Measurements from ENCODE around the gene TBC1D10A.

TBC1D10A gene

DNA sequence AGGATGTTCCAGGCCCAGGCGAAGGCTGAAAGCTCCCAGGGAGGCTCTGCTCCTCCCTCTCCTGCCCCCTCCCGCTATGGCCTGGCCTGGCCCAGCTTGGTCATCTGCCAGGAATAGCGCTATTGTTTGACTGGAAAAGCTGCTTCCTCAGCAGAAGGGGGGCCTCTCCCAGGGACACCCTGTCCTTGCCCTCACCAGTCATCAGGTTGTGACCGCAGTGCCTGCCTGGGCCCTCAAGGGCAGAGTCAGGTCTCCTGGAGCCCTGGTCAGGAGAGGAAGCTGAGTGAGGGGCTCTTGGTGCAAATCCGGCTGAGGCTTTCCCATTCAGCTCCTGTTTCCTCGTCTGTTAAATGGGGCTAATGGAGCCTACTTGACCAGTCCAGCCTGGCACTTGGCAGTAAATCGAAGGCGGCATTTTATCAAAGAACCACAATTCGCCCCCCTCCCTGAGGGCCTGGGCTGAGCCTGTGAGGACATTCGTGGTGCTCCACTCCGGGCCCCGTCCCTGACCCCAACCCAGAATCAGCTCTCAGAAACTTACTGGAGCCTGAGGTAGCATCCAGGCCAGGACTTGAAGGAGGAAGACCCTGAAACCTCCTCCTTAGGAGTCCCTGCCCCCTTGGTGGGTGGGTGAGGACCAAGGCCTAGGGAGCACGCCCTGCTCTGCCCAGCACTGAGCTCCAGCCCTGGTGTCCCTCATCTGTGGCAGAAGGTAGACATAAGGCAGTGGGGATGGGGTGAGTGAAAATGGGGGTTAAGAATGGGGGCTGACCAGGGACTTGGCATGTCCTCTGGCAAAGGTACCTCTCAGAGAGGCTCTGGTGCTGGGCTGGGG, 35.5 kb downstream of the TBC1D10A start:
- H3K4me2 ChIP-seq (ENCODE audit: low read depth, low read length, poor library complexity, severe bottlenecking), result peak overlapping the region; percentile 93

DNA sequence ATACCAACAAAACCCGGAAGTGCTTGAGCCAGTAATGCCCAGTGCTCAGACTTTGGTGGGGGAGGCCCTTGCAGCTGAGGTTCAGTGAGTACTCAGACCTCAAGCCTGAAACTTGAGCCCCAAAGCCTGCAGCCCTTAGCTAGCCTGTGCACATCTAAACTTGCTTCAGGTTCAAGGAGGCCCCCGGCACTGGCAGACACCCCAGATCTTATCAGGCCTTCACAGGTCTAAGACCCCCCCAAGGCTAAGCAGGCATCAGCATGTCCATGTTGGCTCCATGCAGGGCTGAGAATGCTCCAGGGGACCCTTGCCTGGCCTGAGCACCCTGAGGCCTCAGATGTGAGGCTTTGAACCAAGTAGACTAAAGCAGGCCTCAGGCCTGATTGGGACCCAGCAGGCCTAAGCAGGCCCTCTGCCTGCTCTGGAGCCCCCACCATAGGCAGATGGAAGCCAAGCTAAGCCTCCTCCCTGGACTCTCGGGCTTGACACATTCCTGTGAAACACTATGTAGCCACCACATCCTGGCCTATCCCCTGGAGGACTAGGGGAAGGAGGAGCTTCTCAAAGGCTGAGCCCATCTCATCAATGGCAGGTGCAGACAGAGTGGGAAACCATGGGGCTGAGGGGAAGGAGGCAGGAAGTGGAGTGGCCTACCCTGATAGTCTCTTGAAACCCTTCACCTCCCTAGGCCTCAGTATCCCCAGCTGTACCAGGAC, 36.2 kb downstream of the TBC1D10A start:
- Histone ChIP-seq H3K9me3 (ENCODE audit: insufficient read depth, low read depth, low read length) (no peaks in the 10 kb centered on the region), H3K9me2 (replicated peaks; ENCODE audit: low read depth, low read length) (no peaks in the 10 kb centered on the region), H3K27me3 (ENCODE audit: insufficient read depth, low read length, poor library complexity, severe bottlenecking) (no peaks in the 10 kb centered on the region), H3K4me3 (ENCODE audit: low read length, poor library complexity, severe bottlenecking) (peak overlapping the region; percentile 18), H3K79me2 (ENCODE audit: insufficient read depth, low read length) (peaks cover 9% of the 10 kb centered on the region), H3K36me3 (ENCODE audit: insufficient read depth, low read length) (peaks cover 45% of the 10 kb centered on the region; the same call in 1 of the 2 replicates), H4K20me1 (ENCODE audit: insufficient read depth, low read length, poor library complexity, severe bottlenecking) (no peaks in the 10 kb centered on the region), H2AFZ (ENCODE audit: low read length) (no peak overlapping the region), H3K4me2 (ENCODE audit: low read depth, low read length, poor library complexity, severe bottlenecking) (peak overlapping the region; percentile 93), H3K9ac (ENCODE audit: low read depth, low read length, poor library complexity, severe bottlenecking) (peak overlapping the region; percentile 61), H3K4me1 (ENCODE audit: insufficient read depth, low read length, poor library complexity, severe bottlenecking) (peaks cover 32% of the 10 kb centered on the region), H3F3A (ENCODE audit: low read depth) (0 out of 2 replicates have a peak, but pooled peaks cover 8% of the 10 kb centered on the region)
- no peak for TF ChIP-seq EZH2phosphoT487 (IDR thresholded peaks at IDR 0.05; ENCODE audit: borderline replicate concordance)
- TF ChIP-seq, protein P1, sequence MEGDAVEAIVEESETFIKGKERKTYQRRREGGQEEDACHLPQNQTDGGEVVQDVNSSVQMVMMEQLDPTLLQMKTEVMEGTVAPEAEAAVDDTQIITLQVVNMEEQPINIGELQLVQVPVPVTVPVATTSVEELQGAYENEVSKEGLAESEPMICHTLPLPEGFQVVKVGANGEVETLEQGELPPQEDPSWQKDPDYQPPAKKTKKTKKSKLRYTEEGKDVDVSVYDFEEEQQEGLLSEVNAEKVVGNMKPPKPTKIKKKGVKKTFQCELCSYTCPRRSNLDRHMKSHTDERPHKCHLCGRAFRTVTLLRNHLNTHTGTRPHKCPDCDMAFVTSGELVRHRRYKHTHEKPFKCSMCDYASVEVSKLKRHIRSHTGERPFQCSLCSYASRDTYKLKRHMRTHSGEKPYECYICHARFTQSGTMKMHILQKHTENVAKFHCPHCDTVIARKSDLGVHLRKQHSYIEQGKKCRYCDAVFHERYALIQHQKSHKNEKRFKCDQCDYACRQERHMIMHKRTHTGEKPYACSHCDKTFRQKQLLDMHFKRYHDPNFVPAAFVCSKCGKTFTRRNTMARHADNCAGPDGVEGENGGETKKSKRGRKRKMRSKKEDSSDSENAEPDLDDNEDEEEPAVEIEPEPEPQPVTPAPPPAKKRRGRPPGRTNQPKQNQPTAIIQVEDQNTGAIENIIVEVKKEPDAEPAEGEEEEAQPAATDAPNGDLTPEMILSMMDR (conservative IDR thresholded peaks at IDR 0.05; ENCODE audit: low read length), result no peak

More for the DNA sequence above, 35.5 kb downstream of the TBC1D10A start:
- Histone ChIP-seq H3K79me2 (ENCODE audit: insufficient read depth, low read length) (peaks cover 9% of the 10 kb centered on the region), H3F3A (ENCODE audit: low read depth) (0 out of 2 replicates have a peak, but pooled peaks cover 8% of the 10 kb centered on the region), H3K27me3 (ENCODE audit: insufficient read depth, low read length, poor library complexity, severe bottlenecking) (no peaks in the 10 kb centered on the region), H3K4me3 (ENCODE audit: low read length, poor library complexity, severe bottlenecking) (peak overlapping the region; percentile 18), H3K4me1 (ENCODE audit: insufficient read depth, low read length, poor library complexity, severe bottlenecking) (peaks cover 32% of the 10 kb centered on the region), H3K9me3 (ENCODE audit: insufficient read depth, low read depth, low read length) (no peaks in the 10 kb centered on the region), H3K9ac (ENCODE audit: low read depth, low read length, poor library complexity, severe bottlenecking) (no peak overlapping the region), H2AFZ (ENCODE audit: low read length) (no peak overlapping the region), H4K20me1 (ENCODE audit: insufficient read depth, low read length, poor library complexity, severe bottlenecking) (no peaks in the 10 kb centered on the region), H3K36me3 (ENCODE audit: insufficient read depth, low read length) (peaks cover 53% of the 10 kb centered on the region; the same call in 1 of the 2 replicates), H3K9me2 (replicated peaks; ENCODE audit: low read depth, low read length) (no peaks in the 10 kb centered on the region)
- no peak for TF ChIP-seq EZH2phosphoT487 (IDR thresholded peaks at IDR 0.05; ENCODE audit: borderline replicate concordance)
- TF ChIP-seq, protein P1 (conservative IDR thresholded peaks at IDR 0.05; ENCODE audit: low read length), result no peak

DNA sequence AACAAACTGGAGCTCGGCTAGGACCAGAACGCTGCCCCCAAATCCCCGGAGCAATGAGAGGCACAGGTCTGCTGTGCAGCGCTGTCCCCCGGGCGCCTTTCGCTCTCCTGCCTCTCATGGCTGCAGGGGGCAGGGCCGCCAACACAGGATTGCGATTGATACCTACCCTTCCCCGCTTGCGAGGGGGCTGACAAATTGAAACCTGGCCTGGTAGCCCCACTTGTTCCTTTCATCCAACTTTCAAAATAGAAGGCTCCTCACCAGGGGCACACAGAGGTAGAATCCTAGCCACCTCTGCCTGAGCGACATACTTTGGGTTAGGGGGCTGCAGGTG, 36.8 kb downstream of the TBC1D10A start:
- H3K36me3 ChIP-seq (ENCODE audit: insufficient read depth, low read length), result peaks cover 40% of the 10 kb centered on the region; the same call in 1 of the 2 replicates
- no peaks in the 10 kb centered on the region for H3K9me2 ChIP-seq (replicated peaks; ENCODE audit: low read depth, low read length)
- peak overlapping the region; percentile 61 for H3K9ac ChIP-seq (ENCODE audit: low read depth, low read length, poor library complexity, severe bottlenecking)
- H3K9me3 ChIP-seq (ENCODE audit: insufficient read depth, low read depth, low read length), result no peaks in the 10 kb centered on the region
- H2AFZ ChIP-seq (ENCODE audit: low read length), result no peak overlapping the region
- H3F3A ChIP-seq (ENCODE audit: low read depth), result 0 out of 2 replicates have a peak, but pooled peaks cover 8% of the 10 kb centered on the region
- no peaks in the 10 kb centered on the region for H4K20me1 ChIP-seq (ENCODE audit: insufficient read depth, low read length, poor library complexity, severe bottlenecking)
- peak overlapping the region; percentile 93 for H3K4me2 ChIP-seq (ENCODE audit: low read depth, low read length, poor library complexity, severe bottlenecking)
- TF ChIP-seq, protein P1 (conservative IDR thresholded peaks at IDR 0.05; ENCODE audit: low read length), result no peak; the same call in 1 of the 2 replicates
- no peak for TF ChIP-seq EZH2phosphoT487 (IDR thresholded peaks at IDR 0.05; ENCODE audit: borderline replicate concordance)
- H3K4me1 ChIP-seq (ENCODE audit: insufficient read depth, low read length, poor library complexity, severe bottlenecking), result peaks cover 32% of the 10 kb centered on the region
- H3K27me3 ChIP-seq (ENCODE audit: insufficient read depth, low read length, poor library complexity, severe bottlenecking), result no peaks in the 10 kb centered on the region
- peaks cover 9% of the 10 kb centered on the region for H3K79me2 ChIP-seq (ENCODE audit: insufficient read depth, low read length)
- peak overlapping the region; percentile 89 for H3K4me3 ChIP-seq (ENCODE audit: low read length, poor library complexity, severe bottlenecking)
